DOHH2 (cell line): ENCODE data around the gene ZNF45.

Source experiments
- H3F3A ChIP-seq: fragments of 200-600 bp; sonication (generic), shearing (Covaris generic); 2 replicates; pipeline ENCODE4 v1.6.0; 2016; ENCODE audit warnings: antibody characterized with exemption, mild to moderate bottlenecking; ENCODE audit not compliant: control insufficient read depth, insufficient read depth
- H3K27ac ChIP-seq: fragments of 200-600 bp; sonication (generic); 2 replicates; pipeline ENCODE4 v1.5.1; 2014; ENCODE audit warnings: low read depth, mild to moderate bottlenecking, low read length, moderate library complexity
- H3K27me3 ChIP-seq: fragments of 200-600 bp; sonication (generic); 2 replicates; pipeline ENCODE4 v1.6.1; 2014; ENCODE audit warnings: mild to moderate bottlenecking, low read length, mixed read lengths; ENCODE audit not compliant: control insufficient read depth
- H3K36me3 ChIP-seq: fragments of 200-600 bp; sonication (generic); 2 replicates; pipeline ENCODE4 v1.6.1; 2014; ENCODE audit warnings: mild to moderate bottlenecking, low read length, moderate library complexity, mixed read lengths; ENCODE audit not compliant: control insufficient read depth
- H3K4me1 ChIP-seq: fragments of 200-600 bp; sonication (generic); 2 replicates; pipeline ENCODE4 v1.6.1; 2014; ENCODE audit warnings: mild to moderate bottlenecking, low read length, mixed read lengths; ENCODE audit not compliant: control insufficient read depth
- H3K4me2 ChIP-seq: fragments of 200-600 bp; sonication (generic); 2 replicates; pipeline ENCODE4 v1.6.0; 2014; ENCODE audit warnings: mild to moderate bottlenecking, low read length, moderate library complexity
- H3K4me3 ChIP-seq: fragments of 200-600 bp; sonication (generic); 2 replicates; pipeline ENCODE4 v1.5.1; 2014; ENCODE audit warnings: mild to moderate bottlenecking, low read length, mixed read lengths
- H3K79me2 ChIP-seq: fragments of 200-600 bp; sonication (generic); 2 replicates; pipeline ENCODE4 v1.6.1; 2014; ENCODE audit warnings: mild to moderate bottlenecking, low read length, mixed read lengths; ENCODE audit not compliant: control insufficient read depth
- H3K9me2 ChIP-seq: fragments of 200-600 bp; sonication (generic); replicated peaks from 2 replicates; pipeline ENCODE4 v1.6.1; 2014; ENCODE audit warnings: mild to moderate bottlenecking, low read length, mixed read lengths; ENCODE audit not compliant: control insufficient read depth
- H3K9me3 ChIP-seq: fragments of 200-600 bp; sonication (generic); 2 replicates; pipeline ENCODE4 v1.6.1; 2014; ENCODE audit warnings: antibody characterized with exemption, low read length, mixed read lengths; ENCODE audit not compliant: control insufficient read depth, insufficient read depth
- H4K20me1 ChIP-seq: fragments of 200-600 bp; sonication (generic); 2 replicates; pipeline ENCODE4 v1.6.0; 2014; ENCODE audit warnings: low read depth, mild to moderate bottlenecking, antibody characterized with exemption, low read length, moderate library complexity; ENCODE audit not compliant: control insufficient read depth, insufficient read depth
- CTCF ChIP-seq: fragments of 200-600 bp; sonication (generic); IDR thresholded peaks from one replicate; pipeline ENCODE4 v1.5.1; 2014; ENCODE audit warnings: antibody characterized with exemption, mild to moderate bottlenecking, low read depth, low read length; ENCODE audit not compliant: poor library complexity, severe bottlenecking
- EZH2phosphoT487 ChIP-seq: fragments of 200-600 bp; sonication (generic); IDR thresholded peaks from 2 replicates; pipeline ENCODE4 v1.6.1; 2017; ENCODE audit warnings: borderline replicate concordance, mild to moderate bottlenecking, antibody characterized with exemption, low read length, moderate library complexity, mixed read lengths

ZNF45 gene

DNA sequence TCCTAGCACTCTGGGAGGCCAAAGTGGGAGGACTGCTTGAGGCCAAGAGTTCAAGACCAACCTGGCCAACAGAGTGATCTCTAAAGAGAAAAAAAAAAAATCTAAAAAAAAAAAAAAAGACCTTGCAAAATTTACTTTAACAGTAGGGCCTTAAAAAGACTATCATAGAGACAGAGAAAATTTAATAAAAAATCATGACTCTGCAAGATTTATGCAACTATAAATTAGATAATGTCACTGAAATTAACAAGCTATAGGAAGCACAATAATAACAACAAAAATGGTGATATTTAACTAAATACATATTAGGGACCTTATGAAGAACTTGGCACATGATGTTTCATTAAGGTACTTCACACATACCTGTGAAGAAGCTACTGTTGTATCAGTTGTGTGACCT is 11.2 kb downstream of the ZNF45 start:
- Histone ChIP-seq H3F3A (no peaks in the 10 kb centered on the region), H4K20me1 (no peaks in the 10 kb centered on the region), H3K27me3 (no peaks in the 10 kb centered on the region), H3K4me1 (no peaks in the 10 kb centered on the region), H3K79me2 (no peaks in the 10 kb centered on the region), H3K9me2 (no peaks in the 10 kb centered on the region), H3K4me2 (no peak overlapping the region), H3K9me3 (peaks cover 5% of the 10 kb centered on the region; the same call in 1 of the 2 replicates), H3K4me3 (no peak overlapping the region), H3K27ac (no peak overlapping the region), H3K36me3 (peaks cover 40% of the 10 kb centered on the region)
- TF ChIP-seq EZH2phosphoT487, result no peak
- no peak for TF ChIP-seq CTCF

GRCh38 chr19:43914051-43914450 is 21.0 kb downstream of the ZNF45 start:
- Histone ChIP-seq H3K4me2 (no peak overlapping the region), H3K4me3 (no peak overlapping the region), H3K79me2 (no peaks in the 10 kb centered on the region), H3K9me2 (no peaks in the 10 kb centered on the region), H3K27ac (no peak overlapping the region), H3K27me3 (no peaks in the 10 kb centered on the region), H3K4me1 (no peaks in the 10 kb centered on the region), H4K20me1 (no peaks in the 10 kb centered on the region), H3F3A (no peaks in the 10 kb centered on the region), H3K36me3 (peaks cover 42% of the 10 kb centered on the region), H3K9me3 (peaks cover 23% of the 10 kb centered on the region; the same call in 1 of the 2 replicates)
- no peak for TF ChIP-seq CTCF

- Histone ChIP-seq H3K79me2 (no peaks in the 10 kb centered on the region), H3K27ac (no peak overlapping the region), H3K9me2 (no peaks in the 10 kb centered on the region), H3K36me3 (peaks cover 40% of the 10 kb centered on the region), H3K4me1 (no peaks in the 10 kb centered on the region), H3F3A (no peaks in the 10 kb centered on the region), H3K4me2 (no peak overlapping the region), H3K27me3 (no peaks in the 10 kb centered on the region), H4K20me1 (no peaks in the 10 kb centered on the region), H3K9me3 (peaks cover 23% of the 10 kb centered on the region; the same call in 1 of the 2 replicates), H3K4me3 (no peak overlapping the region)
- TF ChIP-seq CTCF, result no peak
- TF ChIP-seq EZH2phosphoT487, result no peak
Measured at GRCh38 chr19:43913383-43913782, 21.7 kb downstream of the ZNF45 start.

GRCh38 chr19:43910884-43911283 is 24.2 kb downstream of the ZNF45 start:
- Histone ChIP-seq H3K4me2 (no peak overlapping the region), H3K4me3 (no peak overlapping the region), H3K27me3 (no peaks in the 10 kb centered on the region), H3F3A (no peaks in the 10 kb centered on the region), H3K79me2 (no peaks in the 10 kb centered on the region), H3K36me3 (peaks cover 26% of the 10 kb centered on the region), H3K9me3 (peaks cover 23% of the 10 kb centered on the region; the same call in 1 of the 2 replicates), H4K20me1 (no peaks in the 10 kb centered on the region), H3K4me1 (no peaks in the 10 kb centered on the region), H3K27ac (no peak overlapping the region), H3K9me2 (no peaks in the 10 kb centered on the region)
- TF ChIP-seq CTCF (no peak), EZH2phosphoT487 (no peak)
